PFSK-1 (cell line): ENCODE results near the gene CYB5D1.
A peak's percentile ranks its signal among the peaks of the same experiment; 100 is the strongest.

Experiments used
- REST ChIP-seq, 2 experiments: IDR thresholded peaks; 2 replicates each; pipeline versions ENCODE4 v1.6.1 to v1.8.0; 2011 to 2012; ENCODE audit warnings: low read depth in 2 of 2, low read length in 2 of 2, control low read depth in 1 of 2, inconsistent platforms in 1 of 2, mild to moderate bottlenecking in 1 of 2, moderate library complexity in 1 of 2; ENCODE audit not compliant: insufficient read depth in 1 of 2
- SIN3A ChIP-seq: IDR thresholded peaks from 2 replicates; pipeline ENCODE4 v1.6.1; 2012; ENCODE audit warnings: mild to moderate bottlenecking, low read length, moderate library complexity, borderline replicate concordance; ENCODE audit not compliant: insufficient read depth

- 0 out of 4 replicates have a peak, but pooled peaks of 1 of the 2 experiments have one; percentile 36 for TF ChIP-seq REST (IDR thresholded peaks at IDR 0.05; ENCODE audit: insufficient read depth in 1 of 2, low read depth in 2 of 2, low read length in 2 of 2)
- peak; percentile 100 for TF ChIP-seq SIN3A
Measured at GRCh38 chr17:7836596-7837407, 21.0 kb upstream of the CYB5D1 start.
